ENCODE results near the gene CCT7. TPM values are rescaled to one million over a fixed set of nuclear protein-coding genes. Genes with fewer than 3 reads are reported as not detected.

The CCT7 gene
- polyA plus RNA-seq, 1 donor = 176 TPM

DNA sequence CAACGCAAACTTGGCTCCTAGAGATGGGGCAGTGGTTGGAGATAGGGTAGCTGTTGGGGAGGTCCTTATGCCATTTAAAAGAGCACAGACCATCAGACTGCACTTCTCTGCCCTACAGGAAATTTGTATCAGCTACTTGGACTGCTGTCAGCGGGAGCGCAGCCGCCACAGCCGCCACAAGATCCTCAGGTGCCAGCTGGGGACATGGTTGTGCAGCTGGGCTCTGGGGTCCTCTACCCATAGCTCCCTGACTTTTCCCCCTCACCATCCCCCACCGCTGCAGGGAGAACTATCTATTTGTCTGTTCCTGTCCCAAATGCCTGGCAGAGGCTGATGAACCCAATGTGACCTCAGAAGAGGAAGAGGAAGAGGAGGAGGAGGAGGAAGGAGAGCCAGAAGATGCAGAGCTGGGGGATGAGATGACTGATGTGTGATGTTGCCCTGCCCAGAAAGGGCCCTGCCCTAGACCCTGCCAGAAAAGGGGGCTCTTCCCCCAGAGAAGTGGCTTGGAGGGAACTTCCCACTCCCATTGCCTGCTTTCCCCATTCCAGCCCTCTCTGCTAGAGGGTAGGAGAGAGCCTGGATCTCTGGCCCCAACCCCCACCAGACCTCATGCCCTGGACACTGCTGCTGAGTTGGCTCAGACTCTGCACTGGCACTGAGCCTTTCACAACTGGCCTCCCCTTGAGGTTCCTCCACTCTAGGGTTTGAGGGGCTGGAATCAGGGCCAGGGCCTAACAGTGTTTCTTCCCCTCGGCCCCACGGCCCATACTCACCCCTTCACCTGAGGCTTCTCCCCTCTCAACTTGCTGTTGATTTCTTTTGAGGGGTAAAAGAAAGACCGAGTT, 8.4 kb upstream of the CCT7 start:
- DNase-seq (ENCODE audit: low read depth) = no peak

- DNase-seq (ENCODE audit: low read depth) = no peak
These were observed 7.0 kb upstream of the CCT7 start for GRCh38 chr2:73227086-73227485.

- DNase-seq (ENCODE audit: low read depth) = no peak
These were observed 5.5 kb upstream of the CCT7 start for GRCh38 chr2:73228631-73229030.

GRCh38 chr2:73232403-73233153, 1.5 kb upstream of the CCT7 start:
- DNase-seq (ENCODE audit: low read depth) = no peak

DNA sequence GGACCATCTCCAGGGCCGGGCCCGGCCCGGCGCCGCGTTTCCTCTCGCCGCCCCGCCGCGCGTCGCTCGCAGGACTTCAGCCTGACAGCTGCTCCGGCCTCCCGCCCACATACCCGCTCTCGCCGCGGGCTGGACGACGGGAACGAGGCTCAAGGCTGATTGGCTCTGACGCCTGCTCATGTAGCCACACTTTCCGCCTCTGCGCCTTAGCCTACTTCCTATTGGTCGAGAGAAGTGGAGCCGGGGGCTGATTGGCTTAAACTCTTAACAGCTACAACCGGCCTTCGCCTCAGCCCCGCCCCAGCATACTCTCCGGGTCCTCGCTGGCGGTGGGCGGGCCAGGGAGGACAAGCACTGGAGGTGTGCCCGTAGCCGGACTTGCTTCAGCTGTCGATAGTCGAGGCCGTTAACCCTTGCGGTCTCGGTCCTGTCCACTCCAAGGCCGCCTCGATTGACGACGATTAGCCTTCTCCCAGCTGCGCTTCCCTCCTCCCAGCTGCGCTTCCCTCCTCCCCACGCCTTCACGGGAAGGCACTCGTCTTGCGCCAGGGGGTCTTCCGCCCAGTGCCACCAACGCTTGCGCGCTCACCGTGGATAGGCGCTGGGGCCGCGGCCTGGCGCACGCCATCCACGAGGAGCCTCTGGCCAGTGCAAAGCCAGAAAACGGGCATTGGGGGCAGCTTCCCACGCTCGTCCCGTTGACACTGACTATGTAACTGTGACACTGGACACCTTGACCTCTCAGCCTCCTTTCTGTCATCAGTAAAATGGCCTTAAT, 765 bp upstream of the CCT7 start, which contains the start of gene PRADC1:
Gene PRADC1 (minus strand): TSS at position 86 of the 778 bp plus-strand sequence. CDS start 79 bp downstream, at position 7.
- DNase-seq (ENCODE audit: low read depth) = peak; percentile 99

DNA sequence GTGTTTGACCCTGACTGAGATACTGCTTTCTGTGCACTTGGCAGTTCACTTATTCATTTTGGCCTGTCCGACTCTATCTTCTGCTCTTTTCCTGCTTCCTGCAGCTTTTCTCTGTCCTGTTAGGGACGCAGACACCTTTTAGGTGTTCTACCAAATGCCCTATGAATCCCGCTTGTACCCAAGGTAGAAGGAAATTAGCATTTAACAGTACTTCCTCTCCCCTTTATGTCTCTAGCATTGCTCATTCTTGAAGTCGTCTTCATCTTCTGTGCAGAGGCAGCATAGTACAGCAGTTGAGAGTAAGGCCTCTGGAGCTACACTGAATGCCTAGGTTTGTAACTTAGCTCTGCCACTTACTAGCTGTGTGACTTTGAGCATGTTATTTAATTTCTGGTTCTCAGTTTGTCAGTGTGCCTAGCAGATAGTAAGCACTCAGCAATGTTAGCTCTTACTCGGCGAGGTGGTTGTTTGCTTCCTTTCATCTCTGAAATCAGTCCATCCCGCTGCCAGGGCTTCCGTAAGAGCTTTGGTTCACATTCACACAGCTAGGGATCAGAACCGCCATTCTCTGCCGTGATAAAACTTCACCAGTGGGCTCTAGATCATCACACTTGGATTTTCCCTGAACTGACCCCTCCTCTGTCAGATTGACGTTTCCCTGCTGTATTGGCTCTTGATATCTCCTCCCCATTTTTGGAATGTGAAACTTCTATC, 1.4 kb downstream of the CCT7 start:
- DNase-seq (ENCODE audit: low read depth) = no peak

GRCh38 chr2:73237168-73237567, 3.1 kb downstream of the CCT7 start:
- DNase-seq (ENCODE audit: low read depth) = no peak

DNA sequence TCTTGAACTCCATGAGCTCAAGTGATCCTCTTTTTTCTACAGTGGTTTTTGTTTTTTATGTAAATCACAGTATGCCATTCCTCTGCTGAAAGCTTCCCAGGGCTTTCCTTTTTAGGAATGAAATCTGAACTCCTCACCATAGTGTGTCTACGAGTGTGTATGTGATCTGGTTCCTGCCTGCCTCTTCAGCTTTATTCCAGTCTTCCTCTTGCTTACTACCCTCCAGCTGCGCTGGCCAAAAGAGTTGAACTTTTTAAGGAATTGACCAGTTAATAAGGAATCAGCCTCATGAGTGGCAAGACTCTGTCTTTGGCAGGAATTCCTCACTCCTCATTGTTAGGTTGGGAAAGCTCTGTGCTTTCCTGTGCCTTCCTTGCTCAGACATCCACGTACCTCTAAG, 4.0 kb downstream of the CCT7 start:
- DNase-seq (ENCODE audit: low read depth) = no peak

DNA sequence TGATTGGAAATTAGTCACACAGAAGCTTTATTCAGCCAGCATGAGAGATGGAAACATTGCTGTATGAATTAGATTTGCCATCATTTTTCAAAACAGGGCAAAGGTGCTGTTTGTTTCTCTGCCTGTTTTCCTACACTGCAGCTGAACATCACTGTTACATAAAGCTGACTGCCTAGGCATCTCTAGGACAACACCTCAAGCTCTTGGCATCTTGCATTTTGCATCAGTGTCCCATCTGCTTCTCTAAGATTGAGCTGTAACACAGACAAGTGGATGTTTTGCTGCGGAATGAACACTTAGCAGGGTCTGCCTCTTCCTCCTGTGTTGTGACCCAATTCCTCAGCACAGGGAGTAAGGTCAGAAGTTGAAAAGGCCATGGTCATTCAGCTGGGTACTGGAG, 4.9 kb downstream of the CCT7 start:
- no peak for DNase-seq (ENCODE audit: low read depth)

DNA sequence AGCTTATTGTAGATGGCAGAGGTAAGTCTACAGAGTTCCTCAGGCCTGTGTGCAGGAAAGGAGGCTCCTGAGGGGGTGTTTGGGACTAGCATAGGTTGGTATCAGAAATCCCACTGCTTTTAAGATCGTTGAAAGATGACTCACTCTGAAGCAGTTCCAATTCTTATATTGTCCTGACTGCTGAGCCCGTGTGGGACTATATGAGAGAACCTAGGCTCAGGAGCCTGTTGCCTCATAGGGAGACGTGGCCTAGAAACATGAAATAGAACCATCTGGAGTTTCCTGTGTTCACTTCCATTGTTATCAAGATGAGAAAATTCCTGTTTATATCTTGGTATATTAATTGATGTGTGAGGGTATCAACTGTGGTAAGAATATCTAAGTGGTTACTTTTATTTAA, 5.7 kb downstream of the CCT7 start:
- no peak for DNase-seq (ENCODE audit: low read depth)

- no peak for DNase-seq (ENCODE audit: low read depth)
These were observed 9.9 kb downstream of the CCT7 start for GRCh38 chr2:73243884-73244570.

GRCh38 chr2:73244580-73244979, 10.5 kb downstream of the CCT7 start:
- no peak for DNase-seq (ENCODE audit: low read depth)

GRCh38 chr2:73246850-73247249, 12.7 kb downstream of the CCT7 start:
- DNase-seq (ENCODE audit: low read depth) = no peak

DNA sequence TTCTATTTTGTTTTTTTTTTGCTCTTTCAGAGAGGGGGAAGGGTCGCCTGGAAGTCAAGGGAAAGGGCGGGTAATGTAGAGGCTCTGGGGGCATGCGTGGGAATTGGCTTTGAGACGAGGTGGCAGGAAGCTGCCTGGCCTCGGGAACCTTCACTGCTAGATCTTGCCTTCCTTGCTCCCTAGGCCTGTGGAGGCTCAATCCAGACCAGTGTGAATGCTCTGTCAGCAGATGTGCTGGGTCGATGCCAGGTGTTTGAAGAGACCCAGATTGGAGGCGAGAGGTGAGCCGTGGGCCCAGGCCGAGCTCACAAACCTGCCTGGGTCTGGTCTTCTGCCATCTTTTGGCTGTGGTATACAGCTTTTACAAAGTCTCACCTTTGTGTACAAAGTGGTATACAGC, 15.5 kb downstream of the CCT7 start:
- no peak for DNase-seq (ENCODE audit: low read depth)

GRCh38 chr2:73250872-73251846, 17.1 kb downstream of the CCT7 start:
- DNase-seq (ENCODE audit: low read depth) = no peak

GRCh38 chr2:73252238-73253027, 18.3 kb downstream of the CCT7 start:
- no peak for DNase-seq (ENCODE audit: low read depth)

DNA sequence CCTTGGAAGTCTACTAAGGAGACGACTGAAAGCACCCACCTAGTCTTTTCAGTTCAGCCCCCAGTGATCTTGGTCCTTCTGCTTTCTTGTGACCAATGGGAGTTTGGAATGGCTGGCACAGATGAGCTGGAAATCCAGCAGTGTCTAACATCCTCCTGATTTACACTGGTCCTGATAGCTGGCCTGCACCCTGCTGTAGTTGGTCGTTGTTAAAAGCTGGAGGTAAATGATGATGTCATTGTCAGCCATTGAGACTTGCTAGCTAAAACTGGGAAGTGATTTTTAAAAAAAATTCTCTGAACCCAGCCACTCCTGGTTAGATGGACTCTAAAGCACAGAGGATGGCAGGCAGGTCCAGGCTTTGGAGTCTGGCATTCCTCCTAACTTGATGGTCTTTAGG, 19.3 kb downstream of the CCT7 start:
- DNase-seq (ENCODE audit: low read depth) = no peak

DNA sequence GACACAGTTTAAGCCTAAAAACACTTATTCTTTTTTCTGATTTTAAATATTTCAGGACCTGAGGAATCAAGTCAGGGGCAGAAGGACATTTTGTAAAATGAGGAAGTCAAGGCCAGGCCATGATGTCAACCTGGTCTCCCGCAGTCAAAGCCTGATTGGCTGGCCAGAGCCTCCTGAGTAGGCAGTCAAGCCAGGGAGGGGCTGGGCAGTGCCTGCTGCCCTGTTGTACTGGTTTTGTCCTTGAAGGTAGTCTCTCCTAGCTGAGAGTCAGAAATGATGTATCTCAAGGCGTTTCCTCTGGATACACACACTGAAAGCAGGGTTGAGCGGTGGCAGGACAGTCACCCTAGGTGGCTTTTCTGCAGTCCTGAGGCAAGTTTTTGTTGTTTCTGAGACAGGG, 19.8 kb downstream of the CCT7 start:
- DNase-seq (ENCODE audit: low read depth) = no peak
